ENCODE results near the gene XAGE3.
"Not testable (repeated sequence)": the region's sequence is repeated elsewhere in the genome, so short reads cannot be mapped to it uniquely, and the experiment has no call there.

Gene XAGE3

DNA sequence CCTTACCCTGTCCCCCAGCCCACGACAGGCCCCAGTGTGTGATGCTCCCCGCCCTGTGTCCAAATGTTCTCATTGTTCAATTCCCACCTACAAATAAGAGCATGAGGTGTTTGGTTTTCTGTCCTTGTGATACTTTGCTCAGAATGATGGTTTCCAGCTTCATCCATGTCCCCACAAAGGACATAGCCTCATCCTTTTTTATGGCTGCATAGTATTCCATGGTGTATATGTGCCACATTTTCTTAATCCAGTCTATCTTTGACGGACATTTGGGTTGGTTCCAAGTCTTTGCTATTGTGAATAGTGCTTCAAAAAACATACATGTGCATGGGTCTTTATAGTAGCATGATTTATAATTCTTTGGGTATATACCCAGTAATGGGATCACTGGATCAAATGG, 24.3 kb downstream of the XAGE3 start:
- DNase-seq (ENCODE audit: low read depth in 2 of 2), result not testable (repeated sequence)

DNA sequence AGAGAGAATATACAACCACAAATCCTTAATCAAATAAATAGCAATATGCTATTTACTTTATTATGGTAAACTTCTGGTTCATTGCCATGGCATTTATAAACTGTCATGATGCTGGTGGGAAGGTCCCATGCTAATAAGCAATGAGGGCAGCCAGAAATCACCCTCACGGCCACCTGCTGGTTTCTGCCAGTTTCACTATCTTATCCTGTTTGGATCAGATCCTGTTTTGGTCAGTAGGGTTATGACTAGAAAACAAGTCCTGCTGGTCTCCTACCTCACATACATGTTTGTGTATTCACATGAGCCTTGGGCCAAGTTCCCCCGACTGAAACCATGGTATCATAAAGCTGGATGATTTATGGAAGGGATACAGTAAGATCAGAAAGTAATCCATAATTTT, 28.7 kb downstream of the XAGE3 start:
- no peak for DNase-seq (ENCODE audit: low read depth in 2 of 2)

DNA sequence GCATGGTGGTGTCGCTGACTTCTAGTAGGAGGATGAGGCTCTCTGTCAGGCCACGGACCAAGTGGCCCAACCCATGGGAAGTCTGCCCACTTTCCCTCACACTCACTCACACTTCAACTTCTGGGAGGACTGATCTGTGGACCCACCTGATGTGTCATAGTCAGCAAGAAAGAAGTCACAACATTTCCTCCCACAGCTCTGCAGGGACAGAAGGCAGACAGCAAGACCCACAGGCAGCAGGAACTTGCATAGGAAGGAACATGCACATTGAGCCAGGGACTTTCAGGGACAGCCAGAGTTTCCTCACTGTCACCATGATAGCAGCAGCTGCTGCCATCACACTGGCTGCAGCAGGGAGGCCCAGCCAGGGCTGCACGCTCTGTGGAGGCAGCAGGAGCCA, 37.3 kb downstream of the XAGE3 start:
- no peak for DNase-seq (ENCODE audit: low read depth in 2 of 2)

DNA sequence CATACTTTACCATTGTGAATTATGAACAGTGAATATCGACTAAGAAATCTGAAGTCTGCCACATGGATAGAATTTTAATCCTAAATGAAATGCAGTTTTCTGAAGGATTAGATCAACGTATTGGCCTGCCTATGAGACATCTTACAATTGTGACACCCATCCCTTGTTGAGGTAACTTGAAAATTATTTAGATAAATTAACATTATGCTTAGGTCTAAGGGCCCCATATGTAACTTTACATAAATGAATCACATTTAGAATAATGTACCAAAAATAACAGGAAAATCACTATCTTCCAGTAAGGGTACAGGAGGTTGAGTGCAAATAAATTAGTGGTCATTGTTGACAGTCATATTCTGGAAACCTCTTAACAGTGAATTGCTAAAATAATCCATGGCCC, 43.3 kb downstream of the XAGE3 start:
- no peak for DNase-seq (ENCODE audit: low read depth in 2 of 2)

DNA sequence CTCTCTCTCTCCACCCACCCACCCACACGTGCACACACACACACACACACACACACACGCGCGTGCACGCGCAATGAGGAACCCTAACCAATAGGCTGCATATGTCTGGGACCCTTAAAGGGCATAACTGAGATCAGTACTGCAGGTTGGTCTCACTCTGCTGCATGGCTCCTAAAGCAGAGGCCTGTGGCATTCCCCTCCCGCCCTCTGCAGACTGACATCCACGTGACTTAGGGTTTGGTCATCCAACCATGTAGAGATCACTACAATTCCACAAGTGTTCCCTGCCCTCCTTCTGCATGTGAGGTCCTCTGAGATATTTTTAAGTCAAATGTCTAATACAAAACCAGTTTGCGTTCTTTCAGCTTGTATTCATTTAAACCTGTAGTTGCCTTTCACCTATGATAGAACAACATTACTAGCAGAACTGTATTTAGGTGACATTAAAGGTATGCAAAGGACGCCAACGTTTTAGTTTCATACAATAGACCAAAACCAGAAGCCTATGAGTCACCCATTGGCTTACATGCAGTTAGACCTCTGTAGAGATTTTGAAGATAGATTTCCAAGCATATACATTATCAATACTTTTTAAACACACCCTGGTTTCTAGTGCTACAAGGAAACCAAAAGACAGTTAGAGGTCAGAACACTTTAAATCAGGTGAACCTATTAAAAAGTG, 46.7 kb downstream of the XAGE3 start:
- DNase-seq (ENCODE audit: low read depth in 2 of 2), result no peak

DNA sequence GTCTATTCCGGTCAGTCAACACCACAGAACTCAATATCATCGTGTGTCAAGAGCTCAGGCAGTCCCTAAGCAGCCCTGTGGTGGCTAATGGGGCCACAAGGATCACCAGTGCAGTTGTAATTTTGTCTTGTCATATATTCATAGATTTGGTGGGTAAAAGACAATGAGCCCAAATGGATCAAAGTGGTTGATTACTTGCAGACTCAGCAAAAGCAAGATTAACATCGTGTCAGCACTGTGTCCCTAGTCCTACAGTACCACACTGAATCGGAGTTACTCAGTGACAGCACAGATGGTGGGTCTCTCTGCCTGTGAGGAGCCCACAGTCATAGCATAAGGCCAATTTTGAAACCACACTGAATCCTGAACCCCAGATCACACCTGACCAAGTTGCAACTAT, 48.1 kb downstream of the XAGE3 start:
- no peak for DNase-seq (ENCODE audit: low read depth in 2 of 2)

Data from stimulated activated CD4-positive, alpha-beta T cell treated with anti-CD3 and anti-CD28 coated beads, Interleukin-12 subunit alpha, Interleukin-12 subunit beta, amount 100 ng/mL, for 24 hours (primary cell).